C1 segment of cervical spinal cord (tissue), 14 donors: Measurements from ENCODE around the gene PRSS22.

ENCODE experiments used
- DNase-seq, 14 donors: peaks; one replicate each; lab custom pipeline; 2025; lab: John Stamatoyannopoulos, UW

Gene PRSS22, protein sequence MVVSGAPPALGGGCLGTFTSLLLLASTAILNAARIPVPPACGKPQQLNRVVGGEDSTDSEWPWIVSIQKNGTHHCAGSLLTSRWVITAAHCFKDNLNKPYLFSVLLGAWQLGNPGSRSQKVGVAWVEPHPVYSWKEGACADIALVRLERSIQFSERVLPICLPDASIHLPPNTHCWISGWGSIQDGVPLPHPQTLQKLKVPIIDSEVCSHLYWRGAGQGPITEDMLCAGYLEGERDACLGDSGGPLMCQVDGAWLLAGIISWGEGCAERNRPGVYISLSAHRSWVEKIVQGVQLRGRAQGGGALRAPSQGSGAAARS

GRCh38 chr16:2857451-2858244 is at the start of gene PRSS22:
TSS of gene PRSS22 (minus strand) at chr16:2858170. CDS start at chr16:2858104, 66 bp downstream.
- DNase-seq: no peak

GRCh38 chr16:2907084-2907753 is 49.2 kb upstream of the PRSS22 start:
- DNase-seq: peak in 8 of 14 donors; percentile 3 to 51 (median 14)

DNA sequence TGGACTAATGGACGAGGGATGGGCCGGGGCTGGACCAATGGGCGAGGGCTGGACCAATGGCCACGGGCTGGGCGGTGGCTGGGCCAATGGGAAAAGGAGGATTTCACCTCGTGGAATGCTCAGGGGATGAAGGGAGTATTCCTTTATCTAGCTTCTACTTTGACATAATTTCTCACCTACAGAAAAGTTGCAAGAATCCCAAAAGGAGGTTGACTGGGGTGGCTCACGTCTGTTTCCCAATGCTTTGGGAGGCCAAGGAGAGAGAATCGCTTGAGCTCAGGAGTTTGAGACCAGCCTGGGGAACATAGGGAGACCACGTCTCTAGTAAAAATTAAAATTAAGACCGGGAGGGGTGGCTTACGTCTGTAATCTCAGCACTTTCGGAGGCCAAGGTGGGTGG is 48.0 kb upstream of the PRSS22 start:
- no peak for DNase-seq

- peak; percentile 90 to 100 (median 100) for DNase-seq
Measured at GRCh38 chr16:2905241-2905987, 47.4 kb upstream of the PRSS22 start.

DNA sequence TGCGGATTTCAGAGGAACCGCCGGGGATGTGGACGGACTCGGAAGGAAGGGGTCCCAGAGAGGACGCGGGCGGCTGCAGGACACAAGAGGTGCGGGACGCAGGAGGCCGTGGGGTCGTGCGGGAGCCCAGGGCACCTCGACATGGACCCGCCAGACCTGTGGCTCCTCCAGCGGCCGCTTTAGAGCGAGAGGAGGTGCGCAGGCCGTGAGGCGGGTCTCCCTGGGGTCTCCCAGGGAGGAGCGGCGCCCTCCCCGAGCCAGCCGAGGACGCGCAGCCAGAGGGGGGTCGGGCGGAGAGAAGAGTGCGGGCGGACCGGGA is 46.9 kb upstream of the PRSS22 start:
- DNase-seq: no peak

DNA sequence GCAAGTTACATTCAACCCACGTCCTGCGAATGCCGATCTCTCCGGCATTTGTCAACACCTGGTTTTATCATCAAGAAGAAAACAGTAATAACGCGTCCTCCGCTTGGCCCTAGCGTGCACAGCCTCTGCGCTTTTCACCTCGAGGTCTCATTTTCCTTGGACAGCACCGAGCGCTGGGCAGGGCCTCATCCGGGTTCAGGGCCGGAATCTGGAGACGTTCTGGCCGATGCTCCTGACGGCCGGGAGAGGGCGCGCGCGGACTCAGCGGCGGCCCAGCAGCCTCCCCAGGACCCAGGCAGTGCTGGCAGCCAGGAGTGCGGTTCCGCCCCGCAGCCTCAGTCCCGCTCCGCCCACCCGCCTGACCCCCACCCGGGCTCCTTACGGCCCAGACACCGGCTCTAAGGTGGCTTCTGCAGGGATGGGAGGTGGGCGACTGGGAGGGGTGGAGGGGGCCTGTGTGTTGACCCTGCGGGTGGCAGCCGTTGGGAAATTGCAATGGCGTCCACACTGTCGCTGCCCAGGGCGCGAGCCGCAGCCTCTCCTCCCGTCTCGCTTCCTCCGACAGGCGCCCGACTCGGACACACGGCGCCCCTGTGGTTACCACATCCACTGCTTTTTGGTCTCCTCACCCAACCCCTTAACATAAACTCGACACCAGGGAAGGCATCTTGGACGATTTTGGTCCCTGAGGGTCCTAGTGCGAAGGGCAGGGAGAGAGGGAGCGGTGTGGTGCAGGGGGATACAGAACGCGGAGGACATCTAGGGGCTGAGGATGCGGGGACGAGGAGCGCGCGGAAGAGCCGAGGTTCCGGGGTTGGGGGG is 46.3 kb upstream of the PRSS22 start:
- DNase-seq: peak; percentile 39 to 88 (median 78)

- DNase-seq: no peak
Measured at GRCh38 chr16:2902337-2903130, 44.6 kb upstream of the PRSS22 start.

DNA sequence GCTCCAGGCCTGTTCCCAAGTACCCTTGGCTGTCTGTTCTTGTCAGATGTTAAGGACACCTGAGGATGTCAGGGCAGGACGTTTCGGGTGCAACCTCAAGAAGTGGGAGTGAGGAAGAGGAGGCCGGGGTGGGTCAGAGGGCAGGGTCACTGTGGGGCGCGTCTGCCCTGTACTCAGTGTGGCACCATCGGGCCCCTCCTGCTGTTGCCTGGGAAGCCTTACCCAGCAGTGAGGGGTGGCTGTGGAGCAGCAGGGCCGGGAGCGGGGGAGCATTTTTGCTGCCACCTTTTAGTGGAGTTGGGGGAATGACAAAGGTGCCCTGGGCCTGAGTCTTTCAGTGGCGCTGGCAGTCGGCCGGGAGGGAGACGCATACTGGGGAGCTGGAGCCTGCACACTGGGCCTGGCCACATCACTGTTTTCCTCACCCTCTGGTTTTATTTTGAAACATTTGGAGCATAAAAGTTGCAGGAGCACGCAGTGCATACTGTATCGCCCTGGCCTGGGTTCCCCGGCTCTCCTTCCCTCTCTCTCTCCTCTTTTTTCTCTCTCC is 42.6 kb upstream of the PRSS22 start:
- no peak for DNase-seq

DNA sequence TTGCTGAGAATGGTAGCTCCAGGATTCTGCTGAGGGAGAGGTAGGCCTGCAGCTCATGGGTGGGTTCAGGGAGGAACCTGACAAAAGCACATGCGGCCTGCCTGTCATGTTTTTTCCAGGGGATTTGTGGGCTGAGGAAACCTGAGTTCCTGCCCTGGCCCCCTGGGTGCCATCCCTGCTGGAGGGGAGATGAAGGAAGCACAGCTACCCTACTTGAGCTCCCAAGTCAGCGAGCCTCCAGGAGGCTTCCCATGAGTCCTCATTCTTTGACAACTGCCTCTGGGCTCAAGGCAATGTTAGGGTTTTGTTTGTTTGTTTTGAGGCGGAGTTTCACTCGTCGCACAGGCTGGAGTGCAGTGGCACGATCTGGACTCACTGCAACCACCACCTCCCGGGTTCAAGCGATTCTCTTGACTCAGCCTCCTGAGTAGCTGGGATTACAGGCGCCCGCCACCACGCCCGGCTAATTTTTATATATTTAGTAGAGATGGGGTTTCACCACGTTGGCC is 41.6 kb upstream of the PRSS22 start:
- DNase-seq: no peak

- DNase-seq: no peak
Measured at GRCh38 chr16:2898831-2899563, 41.0 kb upstream of the PRSS22 start.

DNA sequence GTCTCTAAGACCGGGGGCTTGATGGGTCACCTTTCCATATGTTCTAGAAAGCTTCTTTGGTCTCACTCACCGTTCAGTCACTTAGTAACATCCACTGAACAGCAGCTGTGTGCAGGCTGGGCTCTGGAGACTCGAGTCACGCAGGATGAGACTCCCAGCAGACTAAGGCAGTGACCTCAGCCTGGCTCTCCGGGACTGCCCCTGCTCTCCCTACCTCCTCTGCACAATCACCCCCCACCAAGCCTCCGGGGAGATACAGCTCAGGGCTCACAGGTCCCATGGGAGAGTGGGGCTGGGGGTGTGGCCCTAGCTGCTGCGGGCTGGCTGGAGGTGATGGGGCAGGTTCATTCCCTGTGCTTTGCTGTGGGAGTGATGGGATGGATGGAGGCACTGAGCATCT is 39.1 kb upstream of the PRSS22 start:
- DNase-seq: no peak

GRCh38 chr16:2896480-2897010 is 38.6 kb upstream of the PRSS22 start:
- no peak for DNase-seq

GRCh38 chr16:2895813-2896212 is 37.8 kb upstream of the PRSS22 start:
- DNase-seq: no peak

- DNase-seq: no peak
Measured at GRCh38 chr16:2894231-2894630, 36.3 kb upstream of the PRSS22 start.

- no peak for DNase-seq
Measured at GRCh38 chr16:2884041-2884451, 26.1 kb upstream of the PRSS22 start.

GRCh38 chr16:2883458-2883908 is 25.5 kb upstream of the PRSS22 start:
- peak in 6 of 14 donors; percentile 26 to 69 (median 38) for DNase-seq

DNA sequence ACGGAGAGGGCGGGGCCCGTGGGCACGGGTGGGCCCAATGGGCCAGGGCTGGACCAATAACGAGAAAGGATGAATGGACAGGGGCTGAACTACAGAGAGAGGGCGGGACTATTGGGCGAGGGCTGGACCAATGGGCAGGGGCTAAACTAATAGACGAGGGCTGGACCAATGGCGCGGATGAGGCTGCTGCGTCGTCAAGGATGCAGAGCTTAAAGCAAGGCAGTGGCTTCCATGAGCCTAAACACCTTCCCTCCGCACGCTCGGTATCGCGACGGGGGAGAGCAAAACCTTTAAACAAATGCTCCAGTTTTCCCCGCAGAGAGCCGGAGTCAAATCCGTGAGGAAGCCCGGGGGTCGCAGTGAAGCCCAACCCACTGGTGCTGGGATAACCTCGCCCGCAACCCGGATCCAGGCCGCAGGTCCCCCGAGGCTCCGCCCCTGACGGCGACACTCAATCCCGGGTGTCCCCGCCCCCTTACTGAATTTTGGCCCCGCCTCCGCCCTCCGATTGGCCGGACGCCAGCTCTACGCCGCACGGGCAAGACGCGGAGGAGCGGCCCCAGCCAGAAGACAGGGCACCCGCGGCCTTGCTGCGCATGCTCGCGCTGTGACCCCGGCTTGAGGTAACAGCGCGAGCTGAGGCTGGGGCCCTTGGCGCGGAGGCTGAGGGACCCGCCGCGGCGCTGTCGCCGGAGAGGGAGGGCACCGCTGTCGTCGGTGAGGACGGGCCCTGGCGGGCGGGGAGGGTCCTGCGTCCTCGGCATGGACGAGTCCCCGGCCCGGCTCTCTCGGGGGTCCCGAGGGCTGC is 24.9 kb upstream of the PRSS22 start, which contains the start of gene FLYWCH2:
FLYWCH2 (plus strand) TSS at position 566 of the 808 bp plus-strand sequence. CDS start 13,235 bp downstream, outside the sequence.
- DNase-seq: peak; percentile 95 to 99 (median 98)
